Subcutaneous adipose tissue (tissue), 4 donors: ENCODE results near the gene PDGFRA. TPM values are rescaled to one million over a fixed set of nuclear protein-coding genes. Genes with fewer than 3 reads are reported as not detected.

Experiments
- total RNA-seq, 4 donors: library from RNA; depleted of rRNA; stranded (reverse); fragments of >200 nt; gene quantifications; one replicate each; pipeline ENCODE4 v1.1.0, GENCODE V29; 2016
- TF ChIP-seq, protein P1 (sequence below): fragments of 450-650 bp; IDR thresholded peaks from one replicate; pipeline ENCODE4 v1.5.1; 2016; ENCODE audit warnings: low read depth, mild to moderate bottlenecking, control low read depth, antibody characterized with exemption, moderate library complexity

The PDGFRA gene
- total RNA-seq, 4 donors from 2014 or later = 91.0 to 146 (median 136) TPM

- TF ChIP-seq, protein P1, sequence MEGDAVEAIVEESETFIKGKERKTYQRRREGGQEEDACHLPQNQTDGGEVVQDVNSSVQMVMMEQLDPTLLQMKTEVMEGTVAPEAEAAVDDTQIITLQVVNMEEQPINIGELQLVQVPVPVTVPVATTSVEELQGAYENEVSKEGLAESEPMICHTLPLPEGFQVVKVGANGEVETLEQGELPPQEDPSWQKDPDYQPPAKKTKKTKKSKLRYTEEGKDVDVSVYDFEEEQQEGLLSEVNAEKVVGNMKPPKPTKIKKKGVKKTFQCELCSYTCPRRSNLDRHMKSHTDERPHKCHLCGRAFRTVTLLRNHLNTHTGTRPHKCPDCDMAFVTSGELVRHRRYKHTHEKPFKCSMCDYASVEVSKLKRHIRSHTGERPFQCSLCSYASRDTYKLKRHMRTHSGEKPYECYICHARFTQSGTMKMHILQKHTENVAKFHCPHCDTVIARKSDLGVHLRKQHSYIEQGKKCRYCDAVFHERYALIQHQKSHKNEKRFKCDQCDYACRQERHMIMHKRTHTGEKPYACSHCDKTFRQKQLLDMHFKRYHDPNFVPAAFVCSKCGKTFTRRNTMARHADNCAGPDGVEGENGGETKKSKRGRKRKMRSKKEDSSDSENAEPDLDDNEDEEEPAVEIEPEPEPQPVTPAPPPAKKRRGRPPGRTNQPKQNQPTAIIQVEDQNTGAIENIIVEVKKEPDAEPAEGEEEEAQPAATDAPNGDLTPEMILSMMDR = no peak
These were observed 45.9 kb downstream of the PDGFRA start for GRCh38 chr4:54274795-54275665.

DNA sequence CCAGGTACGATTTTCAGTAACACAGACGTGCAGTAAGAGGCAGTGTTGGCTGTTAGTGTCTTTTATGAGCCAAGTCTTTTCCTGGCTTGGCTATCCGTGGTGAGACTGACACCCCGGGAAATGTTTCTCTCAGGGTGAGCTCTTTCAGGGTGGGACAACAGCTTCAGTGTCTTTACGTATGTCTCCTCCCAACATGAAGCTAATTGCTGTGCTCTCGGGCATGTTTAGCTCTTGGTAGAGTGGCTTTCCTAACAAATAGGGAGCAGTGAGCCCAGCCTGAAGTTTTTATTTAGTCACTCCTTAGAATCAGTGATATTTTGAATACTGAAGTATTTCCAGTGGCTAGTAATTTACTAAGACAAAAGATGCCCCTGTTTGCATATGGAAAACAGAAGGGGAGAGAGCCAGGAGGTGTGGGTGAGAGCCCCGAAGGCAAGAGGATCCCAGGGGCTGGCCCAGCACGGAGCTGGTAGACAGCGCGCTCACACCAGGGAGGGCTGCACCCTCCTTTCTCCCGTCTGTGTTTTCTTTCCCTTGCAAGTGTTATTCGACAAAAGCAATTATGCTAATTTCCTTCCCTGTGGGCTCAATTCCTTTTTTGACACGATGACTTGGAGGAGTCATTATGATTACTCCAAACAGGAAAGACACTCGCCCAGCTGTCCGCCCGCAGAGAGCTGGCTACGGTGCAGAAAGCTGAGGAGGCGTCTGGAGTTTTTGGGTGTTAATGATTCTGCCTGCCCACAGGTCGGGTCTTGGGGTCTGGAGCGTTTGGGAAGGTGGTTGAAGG lies 47.7 kb downstream of the PDGFRA start:
- TF ChIP-seq, protein P1 = no peak

DNA sequence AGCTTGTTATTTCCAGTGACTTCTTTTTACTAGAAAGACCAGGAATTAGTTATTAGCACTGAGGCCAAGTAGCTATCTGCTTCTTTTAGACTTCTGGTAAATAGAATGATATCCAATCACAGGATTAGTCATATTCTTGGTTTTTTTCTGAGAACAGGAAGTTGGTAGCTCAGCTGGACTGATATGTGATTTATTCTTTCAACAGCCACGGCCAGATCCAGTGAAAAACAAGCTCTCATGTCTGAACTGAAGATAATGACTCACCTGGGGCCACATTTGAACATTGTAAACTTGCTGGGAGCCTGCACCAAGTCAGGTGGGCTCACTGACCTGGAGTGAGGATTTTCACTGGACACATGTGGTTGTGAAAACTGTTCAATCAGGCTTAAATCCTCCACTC lies 48.6 kb downstream of the PDGFRA start:
- TF ChIP-seq, protein P1 = no peak

DNA sequence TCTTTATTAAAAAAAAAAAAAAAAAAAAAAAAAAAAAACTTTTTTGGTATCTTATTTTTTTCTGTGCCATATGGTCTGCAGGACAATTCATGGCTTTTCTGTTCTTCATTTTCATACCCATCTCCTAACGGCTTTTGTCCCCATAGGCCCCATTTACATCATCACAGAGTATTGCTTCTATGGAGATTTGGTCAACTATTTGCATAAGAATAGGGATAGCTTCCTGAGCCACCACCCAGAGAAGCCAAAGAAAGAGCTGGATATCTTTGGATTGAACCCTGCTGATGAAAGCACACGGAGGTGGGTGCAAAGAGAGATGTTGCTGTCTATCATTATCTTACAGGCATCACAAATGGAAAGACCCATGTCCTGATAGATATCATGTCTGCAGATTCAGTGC lies 49.1 kb downstream of the PDGFRA start:
- TF ChIP-seq, protein P1 = no peak

DNA sequence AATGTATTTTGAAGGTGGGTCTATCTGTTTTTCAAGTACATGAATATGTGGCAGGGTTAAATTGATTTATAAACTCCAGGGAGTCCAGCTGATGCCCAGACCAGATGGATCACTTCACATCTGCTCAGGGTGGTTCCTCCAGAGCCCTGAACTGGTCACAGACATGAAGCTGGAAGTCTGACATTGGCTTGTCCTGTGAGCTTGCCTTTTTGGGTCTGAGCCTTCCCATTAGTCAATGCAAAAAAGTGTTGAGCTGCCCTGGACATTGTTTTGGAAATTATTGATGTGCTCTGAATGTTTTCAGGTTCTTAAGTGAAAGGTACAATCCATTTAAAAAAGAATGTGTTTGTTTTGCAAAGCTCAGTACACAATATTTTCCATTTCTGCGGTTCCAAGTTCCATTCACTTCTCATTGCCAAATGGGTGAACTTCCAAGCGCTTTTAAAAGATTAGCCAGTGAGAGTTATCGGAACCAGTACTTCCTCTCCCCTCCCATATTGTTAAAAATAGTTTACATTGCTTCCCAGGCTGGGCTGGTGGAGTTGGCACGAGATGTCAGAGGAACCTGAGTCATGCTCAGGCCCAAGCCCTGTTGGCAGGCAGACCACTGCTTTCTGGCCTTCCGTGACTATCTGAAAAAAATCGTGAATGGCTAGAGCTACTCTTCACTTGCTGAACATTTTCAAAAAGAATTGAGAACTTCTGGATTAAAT lies 52.1 kb downstream of the PDGFRA start:
- TF ChIP-seq, protein P1 = no peak

- TF ChIP-seq, protein P1 = no peak
These were observed 53.7 kb downstream of the PDGFRA start for GRCh38 chr4:54282837-54283236.

GRCh38 chr4:54289316-54289715 lies 60.2 kb downstream of the PDGFRA start:
- TF ChIP-seq, protein P1 = no peak
